H7 (cell line): ENCODE data around the gene TAS2R14. TPM values are rescaled to one million over a fixed set of nuclear protein-coding genes. Genes with fewer than 3 reads are reported as not detected.

Source experiments
- DNase-seq: peaks from one replicate; pipeline ENCODE4 v3.0.0; 2012
- H3K27me3 ChIP-seq: 2 replicates; pipeline ENCODE4 v1.6.0; 2011; ENCODE audit warnings: mild to moderate bottlenecking, low read length; ENCODE audit not compliant: control insufficient read depth, insufficient read depth
- H3K36me3 ChIP-seq: replicated peaks from 2 replicates; pipeline ENCODE4 v1.5.1; 2011; ENCODE audit warnings: low read length; ENCODE audit not compliant: control insufficient read depth, insufficient read depth
- H3K4me3 ChIP-seq: 2 replicates; pipeline ENCODE4 v1.5.1; 2011; ENCODE audit warnings: low read depth, mild to moderate bottlenecking, control low read depth, low read length, moderate library complexity; ENCODE audit not compliant: insufficient read depth
- total RNA-seq: library from RNA; depleted of rRNA; stranded (reverse); fragments of >200 nt; shearing (Covaris generic); gene quantifications from 2 replicates; pipeline ENCODE4 v1.2.3, GENCODE V29; 2014

The TAS2R14 gene
- total RNA-seq, 1 experiment from 2014 or later: 0.10 TPM

DNA sequence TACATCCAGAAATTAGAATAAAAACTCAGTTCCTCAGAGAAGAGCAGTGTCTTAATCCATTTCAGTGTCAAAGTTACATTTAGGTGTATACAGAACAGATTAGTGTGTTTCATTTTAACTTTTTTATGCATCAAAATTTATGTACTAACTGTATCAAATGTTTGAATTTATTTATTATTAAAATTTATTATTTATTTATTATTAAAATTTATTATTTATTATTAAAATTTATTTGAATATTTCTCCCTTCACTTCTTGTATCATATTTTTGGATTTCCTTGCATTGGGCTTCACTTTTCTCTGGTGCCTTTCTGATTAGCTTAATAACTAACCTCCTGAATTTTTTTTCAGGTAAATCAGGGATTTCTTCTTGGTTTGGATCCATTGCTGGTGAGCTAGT is 2.3 kb upstream of the TAS2R14 start:
- DNase-seq: no peak
- Histone ChIP-seq H3K4me3 (no peak overlapping the region), H3K27me3 (no peaks in the 10 kb centered on the region), H3K36me3 (no peaks in the 10 kb centered on the region)

DNA sequence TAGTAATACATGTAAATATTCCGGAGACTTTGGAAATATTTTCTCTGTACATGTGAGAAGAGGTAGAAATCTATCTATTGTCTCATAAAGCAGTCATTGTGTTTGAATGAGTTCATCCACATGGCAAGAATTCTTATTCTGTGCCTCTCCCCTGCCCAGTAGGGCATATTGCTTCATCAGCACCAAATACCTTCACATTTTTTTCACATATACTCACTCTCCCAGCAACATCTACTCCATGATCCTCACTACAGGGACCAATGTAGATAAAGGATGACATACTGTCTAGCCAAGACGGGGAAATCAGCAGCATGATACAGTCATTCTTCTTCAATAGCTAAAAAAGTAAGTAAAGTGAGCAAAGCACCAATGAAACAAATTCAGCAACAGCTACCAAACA is 1.3 kb upstream of the TAS2R14 start:
- no peaks in the 10 kb centered on the region for H3K36me3 ChIP-seq
- H3K27me3 ChIP-seq: no peaks in the 10 kb centered on the region
- DNase-seq: no peak
- H3K4me3 ChIP-seq: no peak overlapping the region

DNA sequence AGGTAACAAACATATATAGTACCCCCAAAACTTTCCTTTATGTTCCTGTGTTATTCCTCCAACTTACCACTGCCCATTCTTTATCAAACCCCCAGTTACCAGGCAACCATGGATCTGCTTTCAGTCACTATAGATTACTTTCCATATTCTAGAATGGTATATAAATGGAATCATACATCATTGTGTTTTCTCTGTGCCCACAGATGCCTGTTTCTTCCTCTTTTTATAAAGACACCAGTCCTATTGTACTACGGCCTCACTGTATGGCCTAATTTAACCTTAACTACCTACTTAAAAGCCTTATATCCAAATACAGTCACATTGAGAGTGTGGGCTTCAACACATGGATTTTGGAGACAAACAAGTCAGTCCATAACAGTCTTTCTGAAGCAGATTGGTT is 2.6 kb downstream of the TAS2R14 start:
- Histone ChIP-seq H3K4me3 (no peak overlapping the region), H3K36me3 (no peaks in the 10 kb centered on the region), H3K27me3 (no peaks in the 10 kb centered on the region)
- no peak for DNase-seq

DNA sequence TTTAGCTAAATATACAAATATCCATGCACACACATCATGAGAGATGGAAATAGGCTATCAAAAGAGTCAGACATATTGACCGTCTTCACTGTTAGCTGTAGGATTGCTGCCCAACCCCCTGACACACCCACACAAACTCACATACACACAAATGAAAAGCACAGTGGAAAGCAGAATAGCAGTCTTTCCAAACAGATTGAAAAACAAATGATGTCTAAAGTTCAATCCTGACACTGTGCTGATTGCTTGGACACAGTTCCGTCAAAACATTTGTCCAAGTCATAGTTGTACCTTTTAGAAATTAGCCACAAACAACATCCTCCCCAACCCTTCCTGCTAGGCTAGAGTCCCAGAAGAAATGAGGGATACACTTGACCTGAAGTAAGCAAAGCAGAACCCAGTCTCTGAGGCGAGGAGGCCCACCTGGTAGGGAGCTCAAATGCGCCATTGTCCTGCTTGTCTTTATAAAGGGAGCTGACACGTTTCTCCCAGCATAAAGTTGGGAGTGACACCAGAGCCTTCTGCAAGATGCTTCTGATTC is 10.2 kb downstream of the TAS2R14 start, which contains the start of gene PRH2:
TSS of gene PRH2 (plus strand) at position 491 of the 541 bp plus-strand sequence. CDS start at position 529, 38 bp downstream.
- Histone ChIP-seq H3K36me3 (no peaks in the 10 kb centered on the region), H3K4me3 (no peak within 1 kb of the TSS), H3K27me3 (no peaks in the 10 kb centered on the region)
- no peak for DNase-seq

DNA sequence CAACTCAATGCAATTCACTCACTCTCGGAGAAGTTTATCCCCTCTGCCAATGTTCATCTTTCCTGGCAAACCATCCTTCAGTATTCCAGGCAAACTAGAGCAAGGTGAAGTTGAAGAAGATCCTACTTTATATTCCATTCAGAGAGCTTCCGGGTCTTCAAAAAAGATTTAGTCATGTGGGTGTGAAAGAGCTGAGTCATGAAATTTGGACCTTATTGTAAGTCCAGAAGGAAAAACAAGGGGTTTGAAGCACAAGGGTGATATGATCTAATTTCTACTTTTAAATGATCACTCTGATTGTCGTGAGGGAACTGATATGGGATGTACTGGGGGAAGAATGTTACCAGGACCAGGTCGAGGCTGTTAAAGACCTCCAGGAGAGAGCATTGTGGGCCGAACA is 12.8 kb downstream of the TAS2R14 start:
- no peak for DNase-seq
- H3K27me3 ChIP-seq: no peaks in the 10 kb centered on the region
- H3K4me3 ChIP-seq: no peak overlapping the region
- H3K36me3 ChIP-seq: no peaks in the 10 kb centered on the region

DNA sequence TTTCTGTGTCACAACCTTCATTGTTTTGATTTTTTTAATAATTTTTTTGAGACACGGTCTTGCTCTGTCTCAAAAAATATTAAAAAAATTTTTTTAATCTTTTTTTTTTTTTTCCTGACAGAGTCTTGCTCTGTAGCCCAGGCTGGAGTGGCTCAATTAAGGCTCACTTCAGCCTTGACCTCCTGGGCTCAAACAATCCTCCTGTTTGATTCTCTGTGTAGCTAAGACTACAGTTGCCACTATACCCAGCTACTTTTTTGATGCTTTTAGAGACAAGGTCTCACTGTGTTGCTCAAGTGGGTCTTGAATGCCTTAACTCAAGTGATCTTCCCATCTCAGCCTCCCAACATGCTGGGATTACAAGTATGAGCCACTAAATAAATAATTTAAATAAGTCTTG is 19.3 kb downstream of the TAS2R14 start:
- Histone ChIP-seq H3K4me3 (no peak overlapping the region), H3K36me3 (no peaks in the 10 kb centered on the region), H3K27me3 (no peaks in the 10 kb centered on the region)
- DNase-seq: no peak

DNA sequence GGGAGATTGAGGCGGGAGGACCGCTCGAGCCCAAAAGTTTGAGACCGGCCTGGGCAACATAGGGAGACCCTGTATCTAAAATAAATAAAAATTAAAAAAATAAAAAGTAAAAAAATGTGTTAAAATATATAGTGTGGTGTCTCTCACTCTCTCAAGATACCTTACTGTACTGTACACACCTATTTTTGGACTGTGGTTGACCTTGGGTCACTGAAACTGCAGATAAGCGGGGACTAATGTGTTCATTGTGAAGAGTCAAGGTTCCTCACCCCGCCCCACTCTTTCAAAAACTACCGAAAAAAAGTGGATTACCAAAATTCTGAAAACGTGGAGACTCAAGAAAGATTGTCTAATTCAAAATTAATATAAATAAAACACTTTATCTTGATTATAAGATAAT is 28.7 kb downstream of the TAS2R14 start:
- Histone ChIP-seq H3K36me3 (no peaks in the 10 kb centered on the region), H3K27me3 (no peaks in the 10 kb centered on the region), H3K4me3 (no peak overlapping the region)
- DNase-seq: no peak

DNA sequence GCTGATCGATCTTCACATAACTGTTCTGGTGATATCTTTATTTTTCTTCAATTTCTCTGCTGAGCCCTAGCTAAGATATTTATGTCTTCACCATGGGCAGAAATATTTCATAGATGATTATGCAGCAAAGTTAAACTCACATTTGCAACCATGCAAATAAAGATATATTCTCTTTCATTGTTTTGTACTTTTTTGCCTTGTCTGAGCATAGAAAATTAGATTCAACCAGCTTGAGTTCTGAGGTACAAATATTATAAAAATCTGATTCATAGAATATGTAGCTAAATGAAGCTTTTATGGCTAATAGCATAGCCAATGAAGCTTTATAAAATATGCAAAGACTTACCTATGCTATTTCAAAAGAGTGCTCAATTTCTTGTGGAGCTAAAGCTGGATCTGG is 29.6 kb downstream of the TAS2R14 start, which contains the start of gene TAS2R13:
TSS of gene TAS2R13 (minus strand) at position 101 of the 400 bp plus-strand sequence. CDS start 264 bp downstream, outside the sequence.
- Histone ChIP-seq H3K4me3 (no peak within 1 kb of the TSS), H3K27me3 (no peaks in the 10 kb centered on the region), H3K36me3 (no peaks in the 10 kb centered on the region)
- no peak for DNase-seq

DNA sequence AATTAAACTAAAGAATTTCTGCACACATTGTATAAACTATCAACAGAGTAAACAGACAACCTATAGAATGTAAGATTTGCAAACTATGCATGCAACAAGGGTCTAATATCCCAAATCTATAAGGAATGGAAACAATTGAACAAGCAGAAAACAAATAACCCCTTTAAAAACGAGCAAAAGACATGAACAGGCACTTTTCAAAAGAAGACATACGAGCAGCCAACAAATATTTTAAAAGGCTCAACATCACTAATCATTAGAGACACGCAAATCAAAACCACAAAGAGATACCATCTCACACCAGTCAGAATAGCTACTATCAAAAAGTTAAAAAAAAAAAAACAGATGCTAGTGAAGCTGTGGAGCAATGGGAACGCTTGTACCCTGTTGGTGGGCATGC is 34.4 kb downstream of the TAS2R14 start:
- no peaks in the 10 kb centered on the region for H3K36me3 ChIP-seq
- no peak overlapping the region for H3K4me3 ChIP-seq
- no peak for DNase-seq
- no peaks in the 10 kb centered on the region for H3K27me3 ChIP-seq

DNA sequence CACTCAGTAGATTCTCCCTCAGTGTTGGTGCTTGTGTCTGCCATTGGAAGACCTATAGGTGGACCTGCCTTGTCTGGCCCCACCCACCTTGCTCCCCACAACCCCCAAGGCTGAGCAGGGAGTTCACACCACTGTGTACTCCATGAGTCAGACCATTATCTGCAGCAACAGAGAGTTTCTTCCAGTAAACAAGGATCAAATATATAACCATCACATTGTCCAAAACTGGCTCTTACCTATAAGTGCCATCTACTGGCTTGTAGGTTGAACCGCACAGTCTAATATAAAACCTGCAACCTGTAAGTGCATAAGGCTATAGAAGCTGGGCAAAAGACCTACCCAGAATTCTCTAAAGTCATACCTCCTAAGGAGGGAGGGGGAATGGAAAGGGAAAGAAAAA is 37.6 kb downstream of the TAS2R14 start:
- no peaks in the 10 kb centered on the region for H3K27me3 ChIP-seq
- H3K36me3 ChIP-seq: no peaks in the 10 kb centered on the region
- no peak for DNase-seq
- H3K4me3 ChIP-seq: no peak overlapping the region

DNA sequence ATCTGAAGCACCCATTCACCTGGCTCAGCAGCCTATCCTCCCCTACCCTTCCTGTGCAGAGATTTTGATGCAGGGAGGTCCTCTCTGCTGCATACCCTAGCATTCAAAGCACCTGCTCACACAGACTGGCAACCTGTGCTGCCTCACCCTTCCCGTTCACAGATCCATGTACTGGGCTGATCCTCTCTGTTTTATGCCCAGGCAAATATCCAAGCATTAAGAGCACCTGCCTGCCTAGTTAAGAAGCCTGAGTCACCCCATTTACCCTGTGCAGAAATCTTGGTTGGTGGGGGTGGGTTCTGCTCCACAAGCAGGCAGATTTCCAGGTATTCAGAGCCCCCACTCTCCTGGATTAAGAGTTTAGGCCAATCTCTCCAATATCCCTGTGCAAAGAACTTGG is 38.1 kb downstream of the TAS2R14 start:
- no peak overlapping the region for H3K4me3 ChIP-seq
- H3K36me3 ChIP-seq: no peaks in the 10 kb centered on the region
- no peaks in the 10 kb centered on the region for H3K27me3 ChIP-seq
- no peak for DNase-seq

DNA sequence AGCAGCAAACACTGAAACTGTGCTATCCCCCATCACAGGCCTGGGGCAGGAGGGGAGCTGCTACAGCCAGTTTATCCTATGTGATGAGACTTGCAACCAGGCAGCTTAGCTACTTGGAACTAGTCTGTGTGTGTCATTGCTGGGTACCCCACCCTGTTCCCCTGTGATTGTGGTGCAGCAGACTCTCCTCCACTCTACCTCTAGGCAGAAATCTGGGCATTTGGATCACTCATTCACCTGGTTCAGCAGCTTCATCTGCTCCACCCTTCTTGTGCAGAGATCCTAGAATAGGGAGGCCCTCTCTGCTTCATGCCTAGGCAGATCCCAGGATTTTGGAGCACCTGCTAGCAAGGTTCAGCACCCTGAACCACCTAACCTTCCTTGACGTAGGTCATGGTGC is 38.5 kb downstream of the TAS2R14 start:
- Histone ChIP-seq H3K27me3 (no peaks in the 10 kb centered on the region), H3K4me3 (no peak overlapping the region), H3K36me3 (no peaks in the 10 kb centered on the region)
- no peak for DNase-seq

DNA sequence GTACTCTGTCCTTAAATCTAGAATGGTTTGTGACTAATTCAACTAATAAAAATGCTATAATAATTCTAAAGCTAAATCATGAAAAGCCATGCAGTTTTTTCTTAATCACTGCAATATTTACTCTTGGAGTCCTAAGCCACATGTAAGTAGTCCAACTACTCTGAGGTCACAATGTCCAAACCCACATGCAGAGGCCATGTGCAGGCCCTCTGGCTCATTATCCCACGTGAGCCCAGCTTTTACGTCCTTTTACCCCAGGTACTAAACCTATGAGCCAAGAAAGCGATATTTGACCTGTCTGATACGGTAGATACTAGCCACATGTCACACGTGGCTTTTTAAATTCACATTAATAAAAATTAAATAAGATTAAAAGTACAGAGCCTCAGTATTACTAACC is 42.2 kb downstream of the TAS2R14 start:
- no peaks in the 10 kb centered on the region for H3K36me3 ChIP-seq
- no peak overlapping the region for H3K4me3 ChIP-seq
- DNase-seq: no peak
- no peaks in the 10 kb centered on the region for H3K27me3 ChIP-seq

DNA sequence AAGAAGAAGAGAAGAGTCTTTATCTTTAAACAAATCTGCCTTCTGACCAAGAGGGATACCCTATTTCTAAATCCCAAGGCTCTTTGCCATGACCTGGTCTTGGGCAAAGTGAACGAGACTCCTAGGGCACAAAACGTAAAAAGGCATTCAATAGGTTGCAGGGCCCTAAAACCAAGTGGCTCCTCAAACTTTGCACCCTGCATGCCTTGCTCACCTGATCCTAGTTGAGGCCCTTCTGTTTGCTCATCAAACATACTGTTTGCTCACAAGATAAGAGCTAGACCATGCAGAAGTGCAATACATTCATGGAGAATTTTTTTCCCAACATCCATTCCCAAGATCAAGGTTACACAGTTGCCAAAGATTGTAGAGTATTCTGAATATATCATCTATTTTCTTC is 47.1 kb downstream of the TAS2R14 start:
- Histone ChIP-seq H3K36me3 (no peaks in the 10 kb centered on the region), H3K4me3 (no peak overlapping the region), H3K27me3 (no peaks in the 10 kb centered on the region)
- DNase-seq: no peak

DNA sequence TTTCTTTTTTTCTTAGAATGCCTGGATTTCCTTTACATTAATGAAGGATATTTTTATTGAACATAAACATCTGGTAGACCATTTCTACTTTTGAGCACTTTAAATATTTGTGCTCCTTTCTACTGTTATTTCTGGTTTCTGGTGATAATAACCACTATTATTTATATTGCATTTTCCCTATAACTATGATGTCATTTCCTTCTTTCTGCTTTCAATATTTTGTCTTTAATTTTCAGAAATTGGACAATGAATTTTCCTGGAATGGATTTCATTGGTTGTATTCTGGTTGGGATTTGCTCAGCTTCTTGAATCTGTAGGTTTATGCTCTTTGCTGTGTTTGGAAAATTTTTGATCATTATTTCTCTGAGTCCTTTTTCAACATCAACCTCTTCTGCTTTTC is 49.8 kb downstream of the TAS2R14 start:
- Histone ChIP-seq H3K27me3 (no peaks in the 10 kb centered on the region), H3K36me3 (no peaks in the 10 kb centered on the region), H3K4me3 (no peak overlapping the region)
- DNase-seq: no peak
